Activated CD4-positive, alpha-beta T cell treated with anti-CD3 and anti-CD28 coated beads for 4 hours (primary cell): ENCODE measurements around the gene MAP2K5.

Experiments
- DNase-seq, 2 donors: peaks; one replicate each; pipeline ENCODE4 v3.0.0-alpha.2; 2020

Gene MAP2K5

GRCh38 chr15:67560320-67560719 is 17.8 kb downstream of the MAP2K5 start:
- no peak for DNase-seq

GRCh38 chr15:67563092-67563491 is 20.6 kb downstream of the MAP2K5 start:
- DNase-seq, result no peak

GRCh38 chr15:67564021-67564967 is 21.8 kb downstream of the MAP2K5 start:
- no peak for DNase-seq

DNA sequence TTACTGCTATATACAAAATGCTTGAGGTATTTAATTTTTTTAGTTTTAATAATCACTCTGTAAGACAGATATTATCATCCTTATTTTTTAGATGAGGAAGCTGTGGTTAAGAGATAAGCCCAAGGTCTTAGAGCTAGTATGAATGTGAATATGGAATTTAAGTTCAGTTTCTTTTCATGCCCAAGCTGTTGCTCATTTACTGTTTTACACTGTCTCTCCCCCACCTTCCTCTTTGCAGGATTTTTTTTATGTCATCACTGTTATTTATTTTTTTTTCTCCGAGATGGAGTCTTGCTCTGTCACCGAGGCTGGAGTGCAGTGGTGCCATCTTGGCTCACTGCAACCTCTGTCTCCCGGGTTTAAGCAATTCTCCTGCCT is 22.5 kb downstream of the MAP2K5 start:
- no peak for DNase-seq

GRCh38 chr15:67569668-67570067 is 27.2 kb downstream of the MAP2K5 start:
- DNase-seq, result no peak

DNA sequence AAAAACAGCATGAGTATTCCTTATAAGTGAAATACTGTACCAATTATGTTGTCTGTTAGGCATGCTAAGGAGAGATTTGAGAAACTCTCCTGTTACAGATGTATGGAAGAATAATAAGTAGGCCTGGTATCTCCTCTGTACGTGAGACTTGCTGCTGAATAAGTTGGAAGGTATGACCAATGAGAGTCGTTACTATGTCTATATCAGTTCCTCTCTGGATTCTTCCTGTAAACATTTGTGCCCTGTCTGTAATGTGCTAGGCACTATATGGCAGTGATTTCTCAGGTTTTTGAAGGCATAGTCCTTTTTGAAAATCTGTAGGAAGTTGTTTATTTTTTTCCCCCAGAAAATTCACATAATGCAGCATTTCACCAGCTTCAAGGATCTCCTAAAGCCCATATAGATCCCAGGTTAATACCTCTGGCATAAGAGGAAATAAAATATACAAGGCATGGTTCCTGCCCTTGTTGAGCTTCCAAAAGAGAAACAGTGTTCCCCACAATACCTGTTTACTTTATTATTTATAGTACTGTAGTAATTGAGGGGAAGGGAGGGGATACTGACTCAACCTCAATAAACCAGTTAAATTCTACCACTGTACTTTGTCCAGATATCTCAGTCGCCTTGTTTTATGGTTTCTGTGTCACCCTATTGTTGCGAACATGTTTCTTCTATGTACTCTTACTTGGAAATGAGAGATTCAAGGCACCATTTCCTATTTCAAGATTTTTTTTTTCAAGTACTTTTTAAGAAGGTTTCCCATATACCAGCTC is 28.6 kb downstream of the MAP2K5 start:
- no peak for DNase-seq

DNA sequence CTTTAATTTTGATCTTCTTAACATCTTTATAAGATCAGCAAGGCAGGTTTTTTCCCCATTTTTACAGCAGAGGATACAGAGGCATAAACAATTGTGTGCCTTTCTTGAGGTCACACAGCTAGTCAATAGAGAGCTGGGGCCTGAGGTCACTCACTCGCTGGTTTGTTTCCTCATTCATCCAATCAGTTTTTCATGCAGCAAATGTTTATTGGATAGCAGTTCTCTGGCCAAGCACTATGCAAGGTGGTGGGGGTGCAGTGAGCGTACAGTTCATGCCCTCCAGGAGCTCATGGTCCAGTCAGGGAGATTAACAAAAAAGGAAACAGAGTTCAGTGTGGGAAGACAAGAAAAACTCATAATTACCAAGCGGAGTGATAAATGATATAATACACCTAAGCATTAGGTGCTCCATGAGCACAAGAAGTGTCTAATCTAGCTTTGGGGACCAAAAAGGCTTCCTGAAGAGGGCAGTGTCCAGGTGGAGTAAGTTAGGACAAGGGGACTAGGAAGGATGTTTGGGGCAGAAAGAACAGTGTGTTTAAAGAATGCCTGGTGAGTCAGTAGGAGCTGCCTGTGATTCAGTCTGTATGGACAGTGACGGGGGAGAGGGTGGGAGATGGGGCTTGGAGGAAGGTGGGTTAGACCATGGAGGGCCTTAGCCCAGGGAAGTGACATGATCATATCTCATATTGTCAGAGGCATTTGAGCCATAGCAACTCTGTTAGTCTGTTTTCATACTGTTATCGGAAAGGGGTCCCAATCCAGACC is 29.3 kb downstream of the MAP2K5 start:
- DNase-seq, result no peak

DNA sequence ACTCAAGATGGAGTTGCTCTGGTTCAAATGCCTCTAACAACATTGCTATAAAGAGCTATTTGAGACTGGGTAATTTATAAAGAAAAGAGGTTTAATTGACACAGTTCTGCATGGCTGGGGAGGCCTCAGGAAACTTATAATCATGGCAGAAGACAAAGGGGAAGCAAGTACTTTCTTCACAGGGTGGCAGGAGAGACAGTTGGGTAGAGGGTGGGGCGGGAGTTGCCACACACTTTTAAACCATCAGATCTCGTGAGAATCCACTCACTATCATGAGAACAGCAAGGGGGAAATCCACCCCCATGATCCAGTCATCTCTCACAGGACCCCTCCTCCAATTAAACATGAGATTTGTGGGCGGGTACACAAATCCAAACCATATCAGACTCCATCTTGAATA is 30.7 kb downstream of the MAP2K5 start:
- no peak for DNase-seq

GRCh38 chr15:67575039-67575502 is 32.6 kb downstream of the MAP2K5 start:
- DNase-seq, result no peak

DNA sequence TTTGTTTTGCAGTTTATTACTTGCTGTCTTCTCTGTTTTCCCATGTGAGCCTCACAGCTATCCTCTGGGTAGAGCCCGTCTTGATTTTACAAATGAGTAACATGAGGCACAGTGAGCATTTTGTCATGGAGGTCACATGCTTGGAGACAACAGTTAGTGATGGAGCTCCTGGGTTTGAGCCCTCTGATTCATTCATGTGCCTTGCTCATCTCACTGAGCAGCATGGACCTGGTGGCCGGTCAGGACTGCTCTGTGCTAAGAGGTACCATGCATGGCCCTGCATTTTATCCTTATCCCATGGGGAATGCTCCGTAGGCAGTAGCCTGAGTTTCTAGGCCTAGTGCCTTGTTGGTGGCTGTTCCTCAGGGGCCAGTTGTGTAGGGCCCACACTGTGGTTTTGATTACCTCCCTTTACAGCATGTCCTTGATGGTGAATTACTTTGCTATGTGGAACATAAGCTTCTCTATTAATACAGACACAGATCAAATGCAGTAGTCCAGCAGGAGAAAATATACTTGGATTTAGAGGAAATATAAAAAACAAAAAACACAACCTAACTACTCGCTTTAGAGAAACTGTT is 35.6 kb downstream of the MAP2K5 start:
- no peak for DNase-seq

DNA sequence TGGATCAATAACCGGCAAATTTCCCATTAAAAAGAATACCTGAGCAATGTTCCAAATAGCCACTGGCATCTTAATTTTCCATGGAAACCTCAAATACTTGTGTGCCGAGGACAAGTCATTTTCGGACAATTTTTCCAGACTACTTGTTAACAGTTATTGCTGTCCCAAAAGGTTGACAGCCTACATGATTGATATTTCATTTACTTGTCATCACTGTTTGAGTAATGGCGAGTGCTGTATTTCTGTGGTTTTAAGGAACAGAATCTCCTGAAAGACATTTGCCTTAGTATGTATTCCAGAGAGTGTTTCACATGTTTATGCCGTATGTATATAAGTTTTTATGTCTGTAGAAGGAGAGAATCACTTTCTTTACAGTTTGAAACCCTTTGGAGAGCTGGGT is 36.7 kb downstream of the MAP2K5 start:
- no peak for DNase-seq

DNA sequence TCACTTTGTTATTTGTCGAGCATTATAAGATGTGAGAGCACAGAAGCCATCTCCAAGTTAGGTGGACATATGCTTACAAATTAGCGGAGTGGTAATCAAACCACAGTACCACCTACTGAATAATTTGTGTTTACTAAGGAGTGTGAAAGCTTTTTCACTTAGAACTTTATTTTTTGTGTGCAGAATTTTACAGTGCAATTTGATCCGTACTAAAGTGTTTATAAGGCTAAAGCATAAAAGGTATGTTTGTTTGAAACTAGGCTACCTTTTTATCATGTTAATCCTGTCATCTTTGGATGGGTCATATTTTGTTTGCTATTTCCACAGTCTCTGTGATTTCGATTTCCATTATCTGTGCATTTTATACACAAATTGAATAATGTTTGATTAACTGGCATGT is 37.5 kb downstream of the MAP2K5 start:
- no peak for DNase-seq

GRCh38 chr15:67584157-67584556 is 41.7 kb downstream of the MAP2K5 start:
- DNase-seq, result no peak

GRCh38 chr15:67585681-67586080 is 43.2 kb downstream of the MAP2K5 start:
- DNase-seq, result no peak

- no peak for DNase-seq
These were observed 44.8 kb downstream of the MAP2K5 start for GRCh38 chr15:67587331-67587730.

GRCh38 chr15:67587754-67588153 is 45.3 kb downstream of the MAP2K5 start:
- no peak for DNase-seq

DNA sequence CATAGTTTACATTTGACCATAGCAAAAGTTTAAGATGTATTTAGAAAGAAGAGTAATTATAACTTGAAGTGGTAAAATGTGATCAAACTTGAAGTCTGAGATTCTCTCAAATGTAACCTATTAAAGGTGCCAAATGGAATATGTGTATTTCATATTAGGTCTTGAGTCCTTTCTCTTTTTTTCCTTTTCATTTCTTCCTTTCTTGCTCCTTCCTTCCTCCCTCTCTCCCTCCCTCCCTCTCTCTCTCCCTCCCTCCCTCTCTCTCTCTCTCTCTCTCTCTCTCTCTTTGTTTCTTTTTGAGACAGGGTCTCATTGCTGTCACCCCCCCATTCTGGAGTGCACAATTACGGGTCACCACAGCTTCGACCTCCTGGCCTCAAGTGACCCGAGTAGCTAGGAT is 47.7 kb downstream of the MAP2K5 start:
- DNase-seq, result no peak

DNA sequence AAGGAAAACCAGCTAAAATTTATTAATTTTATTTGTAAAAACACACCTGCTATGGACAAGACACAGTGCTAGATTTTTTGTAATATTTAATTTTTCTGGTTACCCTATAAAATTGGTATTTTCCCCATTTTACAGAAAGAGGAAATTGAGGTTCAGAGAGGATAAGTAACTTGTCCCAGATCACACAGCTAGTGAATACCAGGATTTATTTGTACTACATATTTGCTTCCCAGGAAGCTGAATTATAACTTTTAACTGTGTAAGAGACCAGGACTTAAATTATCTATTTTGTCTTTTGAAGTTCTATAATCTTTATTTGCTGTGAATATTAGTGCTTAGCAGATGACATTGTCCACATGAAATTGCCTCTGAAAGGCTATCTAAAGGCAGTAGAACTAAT is 49.7 kb downstream of the MAP2K5 start:
- DNase-seq, result no peak

- DNase-seq, result no peak
These were observed 51.1 kb downstream of the MAP2K5 start for GRCh38 chr15:67593562-67593961.

DNA sequence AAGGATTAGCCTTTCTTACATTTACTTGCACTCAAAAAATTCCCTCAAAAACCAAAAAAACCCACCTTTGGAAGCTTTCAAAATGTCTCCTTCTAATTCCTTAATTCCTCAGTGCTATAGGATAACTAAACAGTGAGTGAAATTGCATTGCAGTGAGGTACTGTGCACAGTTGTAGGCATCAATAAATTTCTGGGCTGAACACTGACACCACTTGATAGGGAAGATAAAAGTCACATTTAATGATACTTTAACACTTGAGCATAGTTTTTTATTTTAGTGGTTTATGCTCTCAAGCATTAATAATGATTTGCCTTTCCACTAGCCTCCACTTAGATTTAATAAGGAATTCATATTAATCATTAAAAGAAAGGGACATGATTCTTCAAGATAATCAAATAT is 52.3 kb downstream of the MAP2K5 start:
- no peak for DNase-seq

GRCh38 chr15:67595572-67595971 is 53.1 kb downstream of the MAP2K5 start:
- DNase-seq, result no peak

DNA sequence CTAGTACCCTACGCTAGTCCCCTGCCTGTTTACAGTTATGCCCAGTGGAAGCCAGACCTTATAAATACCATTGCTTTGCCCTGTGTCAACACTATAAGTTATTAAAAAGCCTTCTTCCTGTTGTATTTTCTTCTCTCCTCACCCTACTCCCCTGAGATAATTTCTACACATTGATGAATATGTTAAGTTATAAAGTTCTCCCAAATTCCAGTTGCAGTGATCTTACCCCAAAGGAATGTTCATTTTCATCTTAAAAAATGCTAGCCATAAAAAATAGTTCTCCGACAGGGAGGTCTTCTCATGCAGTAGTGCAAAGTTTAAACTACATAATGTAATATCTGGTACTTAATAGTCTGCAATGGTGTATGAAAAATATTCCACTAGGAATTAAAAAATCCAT is 58.6 kb downstream of the MAP2K5 start:
- no peak for DNase-seq

DNA sequence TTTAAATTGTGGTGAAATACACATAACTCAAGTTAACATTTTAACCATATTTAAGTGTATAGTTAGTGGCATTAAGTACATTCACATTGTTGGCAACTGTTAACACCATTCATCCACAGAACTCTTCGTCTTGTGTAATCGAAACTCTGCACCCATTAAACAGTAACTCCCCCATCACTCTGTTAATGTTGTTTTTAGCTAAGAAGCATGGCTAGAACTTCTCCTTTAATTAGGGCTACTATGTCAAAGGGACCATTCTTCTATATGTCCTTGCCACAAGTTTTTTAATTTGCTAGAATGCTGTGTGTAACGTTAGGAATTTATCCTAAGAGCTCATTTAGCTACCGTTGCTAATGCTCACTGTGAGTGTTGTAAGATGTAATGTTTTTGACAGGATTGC is 60.6 kb downstream of the MAP2K5 start:
- DNase-seq, result no peak
